ENCODE data around the gene PAPPA2.

GRCh38 chr1:176885341-176885740 lies 422.4 kb downstream of the PAPPA2 start:
- TF ChIP-seq YY1 (IDR thresholded peaks at IDR 0.05; ENCODE audit: low read depth): no peak
- TF ChIP-seq REST (IDR thresholded peaks at IDR 0.05; ENCODE audit: low read depth): no peak
- no peak for TF ChIP-seq CREB1 (IDR thresholded peaks at IDR 0.05; ENCODE audit: low read depth)
- TF ChIP-seq EGR1 (IDR thresholded peaks at IDR 0.05): no peak
- no peak for TF ChIP-seq EP300 (IDR thresholded peaks at IDR 0.05; ENCODE audit: borderline replicate concordance)
- no peak for TF ChIP-seq MAX (IDR thresholded peaks at IDR 0.05)
- TF ChIP-seq FOXM1 (IDR thresholded peaks at IDR 0.05; ENCODE audit: borderline replicate concordance, low read depth): no peak
- TF ChIP-seq CEBPB (IDR thresholded peaks at IDR 0.05): no peak
- no peak for TF ChIP-seq ZBTB7A (IDR thresholded peaks at IDR 0.05; ENCODE audit: low read depth)

Data from Ishikawa (cell line).